HCT116 (cell line): ENCODE results near the gene PTS. TPM values are rescaled to one million over a fixed set of nuclear protein-coding genes. Genes with fewer than 3 reads are reported as not detected.

ENCODE experiments used
- ATAC-seq: fragments of 200-7000 bp; cut with Tn5 transposase; 2 replicates; pipeline ENCODE4 v1.9.1; 2020; ENCODE audit warnings: mild to moderate bottlenecking, moderate library complexity
- BruUV-seq: library from RNA; stranded (reverse); fragments of 400-500 nt; replicated peaks from 2 replicates; lab custom pipeline; 2021; lab: Mats Ljungman, UMichigan
- CTCF ChIA-PET: fragments of 300-600 bp; sonication (Branson Sonifier 250); formaldehyde crosslinking; loops from one replicate; lab custom pipeline; 2021; ENCODE audit warnings: antibody characterized with exemption; lab: Charles Lee
- POLR2A ChIA-PET: fragments of 300-600, 350-600 bp; sonication (Branson Sonifier 250); formaldehyde crosslinking; loops from one replicate; lab custom pipeline; 2021; ENCODE audit warnings: antibody characterized with exemption; lab: Charles Lee
- RAD21 ChIA-PET, 2 experiments: fragments of 300-600 bp; sonication (Branson Sonifier 250); formaldehyde crosslinking; loops; one replicate each; lab custom pipeline; 2023; ENCODE audit warnings: low total read pairs in 2 of 2; ENCODE audit not compliant: uncharacterized antibody in 2 of 2, unreplicated experiment in 2 of 2, low non-redundant PET in 1 of 2; lab: Charles Lee
- DNase-seq: peaks from one replicate; pipeline ENCODE4 v3.0.0-alpha.2; 2010; ENCODE audit warnings: low read depth, low spot score
- H2AFZ ChIP-seq: fragments of 200-600 bp; shearing (Covaris generic), sonication (generic); 2 replicates; pipeline ENCODE4 v1.6.1; 2017; ENCODE audit warnings: low read depth, mixed run types, mixed read lengths, antibody characterized with exemption, low read length; ENCODE audit not compliant: poor library complexity, severe bottlenecking
- H3K27ac ChIP-seq: 2 replicates; pipeline ENCODE4 v1.5.1; 2012; ENCODE audit warnings: low read depth, low read length
- H3K27me3 ChIP-seq: fragments of 200-600 bp; sonication (generic); 2 replicates; pipeline ENCODE4 v1.6.1; 2016; ENCODE audit warnings: mixed run types, low read length, mixed read lengths; ENCODE audit not compliant: insufficient read depth
- H3K36me3 ChIP-seq, 2 experiments: fragments of 200-500 bp in 1 of 2; fragments of 200-600 bp in 1 of 2; sonication (Bioruptor generic) in 1 of 2; sonication (generic) in 1 of 2; 2 replicates each; pipeline versions ENCODE4 v1.5.1 to v1.6.1; 2014 to 2016; ENCODE audit warnings: low read length in 2 of 2, inconsistent platforms in 1 of 2, mixed read lengths in 1 of 2, mixed run types in 1 of 2; ENCODE audit not compliant: insufficient read depth in 2 of 2, control insufficient read depth in 1 of 2
- H3K4me1 ChIP-seq, 2 experiments: fragments of 200-600 bp in 1 of 2; sonication (generic) in 1 of 2; 2 replicates each; pipeline versions ENCODE4 v1.5.1 to v1.6.1; 2012 to 2017; ENCODE audit warnings: low read length in 2 of 2, inconsistent platforms in 1 of 2, mild to moderate bottlenecking in 1 of 2, mixed read lengths in 1 of 2, mixed run types in 1 of 2, moderate library complexity in 1 of 2; ENCODE audit not compliant: insufficient read depth in 2 of 2, control insufficient read depth in 1 of 2
- H3K4me2 ChIP-seq: fragments of 200-600 bp; sonication (generic); 2 replicates; pipeline ENCODE4 v1.6.1; 2017; ENCODE audit warnings: mixed run types, low read length, mixed read lengths
- H3K4me3 ChIP-seq, 2 experiments: fragments of 200-600 bp in 1 of 2; sonication (generic) in 1 of 2; replicated peaks in 1 of 2; 2 replicates each; pipeline ENCODE4 v1.5.1; 2011 to 2016; ENCODE audit warnings: low read length in 2 of 2, control low read depth in 1 of 2, low read depth in 1 of 2, mild to moderate bottlenecking in 1 of 2, mixed read lengths in 1 of 2, mixed run types in 1 of 2
- H3K79me2 ChIP-seq: fragments of 200-600 bp; sonication (generic); 2 replicates; pipeline ENCODE4 v1.6.1; 2017; ENCODE audit warnings: mild to moderate bottlenecking, mixed run types, low read length, moderate library complexity, mixed read lengths; ENCODE audit not compliant: insufficient read depth
- H3K9ac ChIP-seq: fragments of 200-600 bp; sonication (generic); 2 replicates; pipeline ENCODE4 v1.6.1; 2016; ENCODE audit warnings: low read length, mixed read lengths
- H3K9me2 ChIP-seq: fragments of 200-600 bp; sonication (generic), shearing (Covaris generic); 2 replicates; pipeline ENCODE4 v1.6.1; 2017; ENCODE audit warnings: mixed run types, mild to moderate bottlenecking, moderate library complexity; ENCODE audit not compliant: insufficient read depth
- H3K9me3 ChIP-seq, 2 experiments: fragments of 200-500 bp in 1 of 2; fragments of 200-600 bp in 1 of 2; sonication (Bioruptor generic) in 1 of 2; sonication (generic) in 1 of 2; 2 replicates each; pipeline ENCODE4 v1.6.1; 2014 to 2017; ENCODE audit warnings: low read length in 2 of 2, mixed read lengths in 2 of 2, inconsistent platforms in 1 of 2, low read depth in 1 of 2, mild to moderate bottlenecking in 1 of 2, mixed run types in 1 of 2, moderate library complexity in 1 of 2; ENCODE audit not compliant: control insufficient read depth in 1 of 2, insufficient read depth in 1 of 2
- H4K20me1 ChIP-seq: fragments of 200-600 bp; sonication (generic), shearing (Covaris generic); 2 replicates; pipeline ENCODE4 v1.6.1; 2017; ENCODE audit warnings: mixed run types, mild to moderate bottlenecking, moderate library complexity; ENCODE audit not compliant: insufficient read depth
- ELF1 ChIP-seq: IDR thresholded peaks from 2 replicates; pipeline ENCODE4 v1.6.1; 2012; ENCODE audit warnings: low read depth, borderline replicate concordance
- EZH2 ChIP-seq: fragments of 200-600 bp; sonication (generic); IDR thresholded peaks from 2 replicates; pipeline ENCODE4 v1.6.1; 2017; ENCODE audit warnings: antibody characterized with exemption, mixed run types
- FOSL1 ChIP-seq: IDR thresholded peaks from 2 replicates; pipeline ENCODE4 v1.6.1; 2012; ENCODE audit warnings: low read depth
- JUND ChIP-seq: IDR thresholded peaks from 2 replicates; pipeline ENCODE4 v1.6.1; 2012
- SP1 ChIP-seq: IDR thresholded peaks from 2 replicates; pipeline ENCODE4 v1.6.1; 2012; ENCODE audit warnings: low read depth
- TCF7L2 ChIP-seq: IDR thresholded peaks from 2 replicates; pipeline ENCODE4 v1.7.0; 2011; ENCODE audit warnings: borderline replicate concordance, inconsistent platforms; ENCODE audit not compliant: insufficient read depth, insufficient read length; ENCODE audit errors: extremely low read depth
- YY1 ChIP-seq: IDR thresholded peaks from 2 replicates; pipeline ENCODE4 v1.6.1; 2011; ENCODE audit warnings: low read length, low read depth, moderate library complexity, mild to moderate bottlenecking; ENCODE audit not compliant: insufficient replicate concordance; ENCODE audit errors: extremely low read depth
- ZFX ChIP-seq: fragments of 450-650 bp; IDR thresholded peaks from 2 replicates; pipeline ENCODE4 v1.6.1; 2017
- ZNF274 ChIP-seq: fragments of 200-500 bp; sonication (Bioruptor generic); IDR thresholded peaks from 2 replicates; pipeline ENCODE4 v1.6.1; 2014; ENCODE audit warnings: mild to moderate bottlenecking, low read depth, low read length, inconsistent platforms
- intact Hi-C: fragments of 100-400 bp; cut with micrococcal nuclease; formaldehyde crosslinking; loops from 2 replicates; pipeline ENCODE4 v1.10.0; 2022
- total RNA-seq: library from RNA; stranded (reverse); gene quantifications from one replicate; pipeline ENCODE4 v1.2.1, GENCODE V29; 2021; ENCODE audit not compliant: unreplicated experiment
- TF ChIP-seq, protein P1 (sequence below): IDR thresholded peaks from 2 replicates; pipeline ENCODE4 v1.6.1; 2012; ENCODE audit warnings: low read depth
- TF ChIP-seq, protein P2 (sequence below), 3 experiments: fragments of 200-600 bp in 1 of 3; sonication (generic) in 1 of 3; IDR thresholded peaks in 2 of 3; conservative IDR thresholded peaks in 1 of 3; 2 replicates each; pipeline ENCODE4 v1.5.1; 2012 to 2017; ENCODE audit warnings: low read depth in 2 of 3, low read length in 2 of 3, antibody characterized with exemption in 1 of 3, borderline replicate concordance in 1 of 3, control low read depth in 1 of 3, mild to moderate bottlenecking in 1 of 3, mixed read lengths in 1 of 3, mixed run types in 1 of 3, moderate library complexity in 1 of 3; ENCODE audit not compliant: insufficient read depth in 1 of 3

The PTS gene
- total RNA-seq, 1 experiment from 2014 or later = 45.7 TPM

DNA sequence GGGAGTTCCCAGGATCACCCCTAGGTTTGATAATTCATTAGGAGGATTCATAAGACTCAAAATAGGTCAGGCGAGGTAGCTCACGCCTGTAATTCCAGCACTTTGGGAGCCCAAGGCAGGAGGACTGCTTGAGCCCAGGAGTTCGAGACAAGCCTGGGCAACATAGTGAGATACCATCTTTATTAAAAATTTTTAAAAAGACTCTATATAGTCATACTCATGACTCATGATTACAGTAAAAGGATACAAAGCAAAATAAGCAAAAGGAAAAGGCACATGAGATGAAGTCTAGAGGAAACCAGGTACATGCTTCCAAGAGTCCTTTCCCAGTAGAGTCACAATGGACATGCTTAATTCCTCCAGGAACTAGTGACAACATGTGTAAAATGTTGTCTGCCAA, 13.9 kb upstream of the PTS start:
- H3K9me3 ChIP-seq = no peaks in the 10 kb centered on the region
- H3K36me3 ChIP-seq = no peaks in the 10 kb centered on the region
- no peaks in the 10 kb centered on the region for H3K27me3 ChIP-seq
- CTCF ChIA-PET = no interaction called here
- no peak for DNase-seq
- H2AFZ ChIP-seq = no peak overlapping the region
- intact Hi-C loops = no loop called here
- no TSS peak for BruUV-seq
- H3K4me3 ChIP-seq = no peak overlapping the region
- no peak for ATAC-seq
- H3K4me1 ChIP-seq = peaks cover 2 to 7% of the 10 kb centered on the region in 2 experiments; a peak in 2 of 4 replicates
- no peaks in the 10 kb centered on the region for H3K9me2 ChIP-seq
- H3K27ac ChIP-seq = no peak overlapping the region
- TF ChIP-seq JUND (no peak), YY1 (no peak), SP1 (no peak), FOSL1 (no peak), TCF7L2 (no peak), EZH2 (no peak)
- TF ChIP-seq, all 23 proteins: peak for 0
- H3K9ac ChIP-seq = no peak overlapping the region
- H3K4me2 ChIP-seq = no peak overlapping the region
- H3K79me2 ChIP-seq = no peaks in the 10 kb centered on the region
- RAD21 ChIA-PET = no interaction called here
- no peaks in the 10 kb centered on the region for H4K20me1 ChIP-seq
- POLR2A ChIA-PET = no interaction called here

DNA sequence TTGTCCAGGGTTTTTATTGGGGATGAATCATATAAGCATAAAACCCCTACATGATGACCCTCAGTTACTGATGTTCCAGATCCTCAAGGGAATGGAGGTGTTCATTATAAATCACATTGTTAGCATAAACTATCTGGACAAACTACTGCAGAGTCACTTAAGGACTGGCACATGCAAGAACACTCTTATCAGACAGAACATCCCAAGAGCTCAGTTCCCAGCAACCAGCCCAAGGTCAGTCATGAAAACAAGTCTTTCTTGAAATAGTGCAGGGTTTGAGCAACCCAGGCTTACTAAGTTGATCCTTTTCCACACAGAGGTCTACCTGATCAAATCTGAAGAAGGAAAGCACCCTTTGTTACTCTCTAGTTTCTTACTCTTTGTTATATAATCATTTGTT, 13.5 kb upstream of the PTS start:
- peaks cover 2 to 3% of the 10 kb centered on the region in 2 experiments; a peak in 2 of 4 replicates for H3K4me1 ChIP-seq
- H3K4me3 ChIP-seq = no peak overlapping the region
- intact Hi-C loops = no loop called here
- H2AFZ ChIP-seq = no peak overlapping the region
- DNase-seq (no peak), ATAC-seq (no peak)
- no peaks in the 10 kb centered on the region for H4K20me1 ChIP-seq
- CTCF ChIA-PET = no interaction called here
- H3K9me2 ChIP-seq = no peaks in the 10 kb centered on the region
- no peak overlapping the region for H3K9ac ChIP-seq
- TF ChIP-seq ELF1 (no peak), EZH2 (no peak), JUND (no peak), ZNF274 (no peak), ZFX (no peak)
- TF ChIP-seq, protein P1, sequence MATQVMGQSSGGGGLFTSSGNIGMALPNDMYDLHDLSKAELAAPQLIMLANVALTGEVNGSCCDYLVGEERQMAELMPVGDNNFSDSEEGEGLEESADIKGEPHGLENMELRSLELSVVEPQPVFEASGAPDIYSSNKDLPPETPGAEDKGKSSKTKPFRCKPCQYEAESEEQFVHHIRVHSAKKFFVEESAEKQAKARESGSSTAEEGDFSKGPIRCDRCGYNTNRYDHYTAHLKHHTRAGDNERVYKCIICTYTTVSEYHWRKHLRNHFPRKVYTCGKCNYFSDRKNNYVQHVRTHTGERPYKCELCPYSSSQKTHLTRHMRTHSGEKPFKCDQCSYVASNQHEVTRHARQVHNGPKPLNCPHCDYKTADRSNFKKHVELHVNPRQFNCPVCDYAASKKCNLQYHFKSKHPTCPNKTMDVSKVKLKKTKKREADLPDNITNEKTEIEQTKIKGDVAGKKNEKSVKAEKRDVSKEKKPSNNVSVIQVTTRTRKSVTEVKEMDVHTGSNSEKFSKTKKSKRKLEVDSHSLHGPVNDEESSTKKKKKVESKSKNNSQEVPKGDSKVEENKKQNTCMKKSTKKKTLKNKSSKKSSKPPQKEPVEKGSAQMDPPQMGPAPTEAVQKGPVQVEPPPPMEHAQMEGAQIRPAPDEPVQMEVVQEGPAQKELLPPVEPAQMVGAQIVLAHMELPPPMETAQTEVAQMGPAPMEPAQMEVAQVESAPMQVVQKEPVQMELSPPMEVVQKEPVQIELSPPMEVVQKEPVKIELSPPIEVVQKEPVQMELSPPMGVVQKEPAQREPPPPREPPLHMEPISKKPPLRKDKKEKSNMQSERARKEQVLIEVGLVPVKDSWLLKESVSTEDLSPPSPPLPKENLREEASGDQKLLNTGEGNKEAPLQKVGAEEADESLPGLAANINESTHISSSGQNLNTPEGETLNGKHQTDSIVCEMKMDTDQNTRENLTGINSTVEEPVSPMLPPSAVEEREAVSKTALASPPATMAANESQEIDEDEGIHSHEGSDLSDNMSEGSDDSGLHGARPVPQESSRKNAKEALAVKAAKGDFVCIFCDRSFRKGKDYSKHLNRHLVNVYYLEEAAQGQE = no peak
- TF ChIP-seq, protein P2, sequence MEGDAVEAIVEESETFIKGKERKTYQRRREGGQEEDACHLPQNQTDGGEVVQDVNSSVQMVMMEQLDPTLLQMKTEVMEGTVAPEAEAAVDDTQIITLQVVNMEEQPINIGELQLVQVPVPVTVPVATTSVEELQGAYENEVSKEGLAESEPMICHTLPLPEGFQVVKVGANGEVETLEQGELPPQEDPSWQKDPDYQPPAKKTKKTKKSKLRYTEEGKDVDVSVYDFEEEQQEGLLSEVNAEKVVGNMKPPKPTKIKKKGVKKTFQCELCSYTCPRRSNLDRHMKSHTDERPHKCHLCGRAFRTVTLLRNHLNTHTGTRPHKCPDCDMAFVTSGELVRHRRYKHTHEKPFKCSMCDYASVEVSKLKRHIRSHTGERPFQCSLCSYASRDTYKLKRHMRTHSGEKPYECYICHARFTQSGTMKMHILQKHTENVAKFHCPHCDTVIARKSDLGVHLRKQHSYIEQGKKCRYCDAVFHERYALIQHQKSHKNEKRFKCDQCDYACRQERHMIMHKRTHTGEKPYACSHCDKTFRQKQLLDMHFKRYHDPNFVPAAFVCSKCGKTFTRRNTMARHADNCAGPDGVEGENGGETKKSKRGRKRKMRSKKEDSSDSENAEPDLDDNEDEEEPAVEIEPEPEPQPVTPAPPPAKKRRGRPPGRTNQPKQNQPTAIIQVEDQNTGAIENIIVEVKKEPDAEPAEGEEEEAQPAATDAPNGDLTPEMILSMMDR (IDR thresholded peaks at IDR 0.05 in 2 of 3, conservative IDR thresholded peaks at IDR 0.05 in 1 of 3; ENCODE audit: borderline replicate concordance in 1 of 3, insufficient read depth in 1 of 3, low read depth in 2 of 3, low read length in 2 of 3) = no peak
- H3K79me2 ChIP-seq = no peaks in the 10 kb centered on the region
- H3K27ac ChIP-seq = no peak overlapping the region
- no peaks in the 10 kb centered on the region for H3K36me3 ChIP-seq
- POLR2A ChIA-PET = no interaction called here
- RAD21 ChIA-PET = no interaction called here
- H3K4me2 ChIP-seq = no peak overlapping the region
- BruUV-seq = no TSS peak
- no peaks in the 10 kb centered on the region for H3K9me3 ChIP-seq
- no peaks in the 10 kb centered on the region for H3K27me3 ChIP-seq
